GM10248 (cell line): ENCODE data around the gene ZBTB40.

Source experiments
- CTCF ChIA-PET: fragments of 300-600 bp; sonication (Branson Sonifier 250); formaldehyde crosslinking; extraction: SDS; loops from one replicate; lab custom pipeline; 2021; ENCODE audit warnings: antibody characterized with exemption; lab: Yijun Ruan, JAX
- POLR2A ChIA-PET: fragments of 350-650 bp; sonication (Branson Sonifier 250); formaldehyde crosslinking; extraction: SDS; loops from one replicate; lab custom pipeline; 2020; ENCODE audit warnings: antibody characterized with exemption; lab: Yijun Ruan, JAX
- DNase-seq: peaks from one replicate; pipeline ENCODE4 v3.0.0; 2012; ENCODE audit errors: extremely low spot score
- CTCF ChIP-seq: IDR thresholded peaks from 2 replicates; pipeline ENCODE4 v1.5.1; 2012; ENCODE audit warnings: mild to moderate bottlenecking, low read depth; ENCODE audit errors: extremely low read depth, missing control alignments, control extremely low read depth

ZBTB40 gene

GRCh38 chr1:22471610-22472009, 20.0 kb downstream of the ZBTB40 start:
- DNase-seq = no peak
- TF ChIP-seq CTCF = no peak
- ChIA-PET POLR2A (no interaction called here), CTCF (interaction anchor here (1.1 kb wide), 1 partner anchor 36 kb away, joined by 3 read pairs; no protein-coding TSS in a partner anchor)

GRCh38 chr1:22472596-22472995, 20.9 kb downstream of the ZBTB40 start:
- CTCF ChIA-PET = interaction anchor here (1.1 to 1.8 kb wide), 2 partner anchors 9 to 35 kb away, joined by 3 to 7 read pairs; no protein-coding TSS in a partner anchor
- no peak for TF ChIP-seq CTCF
- no peak for DNase-seq
- POLR2A ChIA-PET = no interaction called here

GRCh38 chr1:22473952-22474351, 22.3 kb downstream of the ZBTB40 start:
- ChIA-PET POLR2A (no interaction called here), CTCF (interaction anchor here (0.9 to 1.8 kb wide), 5 partner anchors 10 to 24 kb away, joined by 3 to 7 read pairs (median 3); no protein-coding TSS in a partner anchor)
- no peak for TF ChIP-seq CTCF
- DNase-seq = no peak

- TF ChIP-seq CTCF = no peak
- DNase-seq = no peak
- POLR2A ChIA-PET = no interaction called here
- CTCF ChIA-PET = interaction anchor here (1.0 to 1.2 kb wide), 2 partner anchors 12 to 18 kb away, joined by 3 to 6 read pairs; no protein-coding TSS in a partner anchor
These were observed 24.9 kb downstream of the ZBTB40 start for GRCh38 chr1:22476566-22476965.

GRCh38 chr1:22483121-22483520, 31.5 kb downstream of the ZBTB40 start:
- DNase-seq = no peak
- CTCF ChIA-PET = no interaction called here
- POLR2A ChIA-PET = no interaction called here
- no peak for TF ChIP-seq CTCF

GRCh38 chr1:22484706-22485345, 33.2 kb downstream of the ZBTB40 start:
- ChIA-PET CTCF (interaction anchor here (1.4 kb wide), 1 partner anchor 11 kb away, joined by 3 read pairs; no protein-coding TSS in a partner anchor), POLR2A (no interaction called here)
- TF ChIP-seq CTCF = no peak
- DNase-seq = no peak
